Lung (tissue), 12 donors: Measurements from ENCODE around the gene ABHD12B. TPM values are rescaled to one million over a fixed set of nuclear protein-coding genes. Genes with fewer than 3 reads are reported as not detected.
"Not testable (repeated sequence)": the region's sequence is repeated elsewhere in the genome, so short reads cannot be mapped to it uniquely, and the experiment has no call there.

ENCODE experiments used
- ATAC-seq: fragments of 200-7000 bp; cut with Tn5 transposase; one replicate; pipeline ENCODE4 v1.9.1; 2020; ENCODE audit warnings: moderate number of reproducible peaks; ENCODE audit not compliant: insufficient read depth, low FRiP score
- DNase-seq, 3 donors: peaks; one replicate each; pipeline ENCODE4 v3.0.0-alpha.2; 2013 to 2017
- H3K27ac ChIP-seq, 2 donors: one replicate each; pipeline ENCODE4 v1.5.1; 2013; ENCODE audit warnings: mild to moderate bottlenecking in 2 of 2, moderate library complexity in 2 of 2, control low read depth in 1 of 2, inconsistent platforms in 1 of 2, low read depth in 1 of 2, low read length in 1 of 2
- H3K27me3 ChIP-seq, 3 donors: one replicate each; pipeline ENCODE4 v1.5.1; 2013; ENCODE audit warnings: low read length in 2 of 3; ENCODE audit not compliant: control insufficient read depth in 3 of 3, insufficient read depth in 3 of 3
- H3K36me3 ChIP-seq, 4 donors: one replicate each; pipeline ENCODE4 v1.5.1; 2013; ENCODE audit warnings: low read length in 4 of 4, mild to moderate bottlenecking in 1 of 4, moderate library complexity in 1 of 4; ENCODE audit not compliant: control insufficient read depth in 4 of 4, insufficient read depth in 4 of 4
- H3K4me1 ChIP-seq, 5 donors: one replicate each; pipeline ENCODE4 v1.5.1; 2013; ENCODE audit warnings: low read length in 5 of 5, mild to moderate bottlenecking in 2 of 5, moderate library complexity in 1 of 5; ENCODE audit not compliant: control insufficient read depth in 5 of 5, insufficient read depth in 5 of 5
- H3K4me3 ChIP-seq: one replicate; pipeline ENCODE4 v1.5.1; 2013; ENCODE audit warnings: mild to moderate bottlenecking, control low read depth, moderate library complexity
- H3K9ac ChIP-seq, 2 donors: one replicate each; pipeline ENCODE4 v1.5.1; 2013; ENCODE audit warnings: low read length in 2 of 2, control low read depth in 1 of 2; ENCODE audit not compliant: insufficient read depth in 1 of 2
- H3K9me3 ChIP-seq, 4 donors: one replicate each; pipeline ENCODE4 v1.5.1; 2013; ENCODE audit warnings: low read length in 3 of 4, mild to moderate bottlenecking in 1 of 4, moderate library complexity in 1 of 4; ENCODE audit not compliant: control insufficient read depth in 4 of 4, insufficient read depth in 3 of 4
- CTCF ChIP-seq: IDR thresholded peaks from 2 replicates; pipeline ENCODE4 v1.5.1; 2012; ENCODE audit warnings: mild to moderate bottlenecking; ENCODE audit errors: control extremely low read depth, extremely low read depth
- WGBS, 2 donors: extraction: QIAGEN DNeasy Blood & Tissue Kit; methylation state at CpG; one replicate each; pipeline ENCODE4 v1.1.7; 2013; 5-methylcytosine and 5-hydroxymethylcytosine counted together
- polyA plus RNA-seq, 2 donors: library from polyadenylated mRNA; stranded (reverse); fragments of 200-250 nt; gene quantifications; one replicate each; pipeline ENCODE4 v1.2.1, GENCODE V29; 2013
- total RNA-seq, 2 donors: library from RNA; depleted of rRNA in 1 of 2; stranded (reverse); fragments of >200 nt in 1 of 2; gene quantifications; one replicate each; pipeline ENCODE4 v1.2.1, GENCODE V29; 2014 to 2021
- donor health status: control.
- donor health status: control.
- donor health status: Bipolar disorder and iron deficiency.
- donor health status: healthy.
- donor health status: DM: yes; HTN: yes; CAD: no.

The ABHD12B gene
- total and polyA plus RNA-seq, 4 donors, result 0.56 to 1.0 (median 0.95) TPM; not detected in 1

- Histone ChIP-seq H3K4me1 (no peaks in the 10 kb centered on the region), H3K4me3 (no peak overlapping the region), H3K27ac (peak overlapping the region in 1 of 2 donors; percentile 47), H3K27me3 (no peaks in the 10 kb centered on the region), H3K9me3 (no peaks in the 10 kb centered on the region), H3K9ac (no peak overlapping the region), H3K36me3 (peaks cover 0 to 3% (median 0%) of the 10 kb centered on the region in 4 donors)
- DNase-seq (no peak), ATAC-seq (no peak)
- 46 to 74% methylated on average over 2 of the region's 2 CpGs for WGBS, 2 donors
- TF ChIP-seq CTCF, result no peak
These were observed 65.0 kb downstream of the ABHD12B start for GRCh38 chr14:50936882-50937281.

- no peak overlapping the region for H3K9ac ChIP-seq
- WGBS, 2 donors, result 19 to 34% methylated on average over 2 of the region's 2 CpGs
- H3K27me3 ChIP-seq, result no peaks in the 10 kb centered on the region
- H3K4me1 ChIP-seq, result no peaks in the 10 kb centered on the region
- no peak for DNase-seq
- TF ChIP-seq CTCF, result no peak
- H3K36me3 ChIP-seq, result peaks cover 0 to 2% (median 0%) of the 10 kb centered on the region in 4 donors
- no peak overlapping the region for H3K4me3 ChIP-seq
- no peaks in the 10 kb centered on the region for H3K9me3 ChIP-seq
- H3K27ac ChIP-seq, result no peak overlapping the region
- ATAC-seq, result no peak
These were observed 65.5 kb downstream of the ABHD12B start for GRCh38 chr14:50937325-50937724.

GRCh38 chr14:50937800-50938199, 65.9 kb downstream of the ABHD12B start:
- H3K4me3 ChIP-seq, result no peak overlapping the region
- WGBS, 2 donors, result 76 to 78% methylated on average over 4 of the region's 4 CpGs
- DNase-seq, result no peak
- H3K27ac ChIP-seq, result no peak overlapping the region
- no peak for ATAC-seq
- H3K4me1 ChIP-seq, result no peaks in the 10 kb centered on the region
- H3K9me3 ChIP-seq, result no peaks in the 10 kb centered on the region
- H3K27me3 ChIP-seq, result no peaks in the 10 kb centered on the region
- H3K36me3 ChIP-seq, result peaks cover 0 to 2% (median 0%) of the 10 kb centered on the region in 4 donors
- TF ChIP-seq CTCF, result no peak
- H3K9ac ChIP-seq, result no peak overlapping the region

GRCh38 chr14:50941151-50941550, 69.3 kb downstream of the ABHD12B start:
- H3K4me1 ChIP-seq, result peaks cover 0 to 15% (median 5%) of the 10 kb centered on the region in 5 donors
- peaks cover 0 to 4% (median 0%) of the 10 kb centered on the region in 3 donors for H3K27me3 ChIP-seq
- no peaks in the 10 kb centered on the region for H3K9me3 ChIP-seq
- ATAC-seq (no peak), DNase-seq (no peak)
- H3K9ac ChIP-seq, result no peak overlapping the region
- TF ChIP-seq CTCF, result no peak
- WGBS, 2 donors, result 66 to 79% methylated on average over 6 of the region's 6 CpGs
- H3K36me3 ChIP-seq, result no peaks in the 10 kb centered on the region
- H3K4me3 ChIP-seq, result no peak overlapping the region
- no peak overlapping the region for H3K27ac ChIP-seq

- H3K9ac ChIP-seq, DNase-seq, H3K27me3 ChIP-seq, ATAC-seq, H3K9me3 ChIP-seq, H3K4me3 ChIP-seq, H3K27ac ChIP-seq, H3K36me3 ChIP-seq: not testable (repeated sequence)
- WGBS, 2 donors, result 94 to 95% methylated on average over 8 of the region's 8 CpGs
- H3K4me1 ChIP-seq, result peaks cover 0 to 15% (median 5%) of the 10 kb centered on the region in 5 donors
These were observed 69.8 kb downstream of the ABHD12B start for GRCh38 chr14:50941638-50942037.
